Activated CD4-positive, alpha-beta memory T cell treated with anti-CD3 and anti-CD28 coated beads for 36 hours (primary cell): ENCODE measurements around the gene GLE1. TPM values are rescaled to one million over a fixed set of nuclear protein-coding genes. Genes with fewer than 3 reads are reported as not detected.

Experiments
- CTCF ChIA-PET: fragments of 350-600 bp; sonication (Branson Sonifier 250); formaldehyde crosslinking; loops from one replicate; lab custom pipeline; 2021; ENCODE audit warnings: antibody characterized with exemption, inconsistent platforms; lab: Charles Lee
- POLR2A ChIA-PET: fragments of 350-600 bp; sonication (Branson Sonifier 250); formaldehyde crosslinking; loops from one replicate; lab custom pipeline; 2021; ENCODE audit warnings: antibody characterized with exemption; lab: Charles Lee
- DNase-seq: peaks from one replicate; pipeline ENCODE4 v3.0.0-alpha.2; 2020
- H3K27ac Mint-ChIP-seq: one replicate; pipeline ENCODE4 v1.8.0; 2021; ENCODE audit warnings: mixed read lengths
- H3K27me3 Mint-ChIP-seq: one replicate; pipeline ENCODE4 v1.8.0; 2021; ENCODE audit warnings: mixed read lengths
- H3K36me3 Mint-ChIP-seq: one replicate; pipeline ENCODE4 v1.8.0; 2021; ENCODE audit warnings: mixed read lengths
- H3K4me1 Mint-ChIP-seq: one replicate; pipeline ENCODE4 v1.8.0; 2021; ENCODE audit warnings: low read depth, mixed read lengths
- H3K4me3 Mint-ChIP-seq: one replicate; pipeline ENCODE4 v1.8.0; 2021; ENCODE audit warnings: mild to moderate bottlenecking, mixed read lengths
- H3K9me3 Mint-ChIP-seq: one replicate; pipeline ENCODE4 v1.8.0; 2021; ENCODE audit warnings: mixed read lengths
- intact Hi-C: fragments of 100-400 bp; cut with micrococcal nuclease; formaldehyde crosslinking; loops from one replicate; pipeline ENCODE4 v1.15.1; 2023
- total RNA-seq, 2 experiments: library from RNA; stranded (reverse); gene quantifications; one replicate each; pipeline ENCODE4 v1.2.3, GENCODE V29; 2021

The GLE1 gene
- total RNA-seq, 2 experiments from 2014 or later = 55.6 to 57.0 TPM

DNA sequence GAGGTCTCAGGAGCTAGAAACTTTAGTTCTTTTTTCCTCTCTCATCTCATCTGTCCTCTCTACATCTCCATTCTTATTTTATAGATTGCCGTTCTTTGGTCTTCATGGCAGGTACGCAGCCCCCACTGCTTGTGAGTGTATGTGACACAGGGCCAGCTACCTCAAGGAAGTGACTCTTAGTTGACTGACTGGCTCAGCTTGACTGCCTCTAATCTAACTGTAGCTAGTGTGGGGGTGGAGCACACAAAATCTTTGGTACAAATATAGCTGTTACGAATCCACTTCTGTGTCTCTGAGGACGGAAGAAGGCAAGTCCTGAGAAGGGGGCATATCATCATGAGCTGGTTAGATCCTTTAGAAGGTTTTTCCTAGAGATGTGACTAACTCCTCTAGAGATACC is 28.1 kb downstream of the GLE1 start:
- H3K9me3 Mint-ChIP-seq = no peaks in the 10 kb centered on the region
- no peaks in the 10 kb centered on the region for H3K4me1 Mint-ChIP-seq
- POLR2A ChIA-PET = no interaction called here
- DNase-seq = no peak
- no peaks in the 10 kb centered on the region for H3K27me3 Mint-ChIP-seq
- no peak overlapping the region for H3K27ac Mint-ChIP-seq
- CTCF ChIA-PET = interaction anchor here (0.7 kb wide), 1 partner anchor 237 kb away, joined by 3 read pairs; no protein-coding TSS in a partner anchor
- peaks cover 34% of the 10 kb centered on the region for H3K36me3 Mint-ChIP-seq
- intact Hi-C loops = no loop called here
- no peak overlapping the region for H3K4me3 Mint-ChIP-seq

DNA sequence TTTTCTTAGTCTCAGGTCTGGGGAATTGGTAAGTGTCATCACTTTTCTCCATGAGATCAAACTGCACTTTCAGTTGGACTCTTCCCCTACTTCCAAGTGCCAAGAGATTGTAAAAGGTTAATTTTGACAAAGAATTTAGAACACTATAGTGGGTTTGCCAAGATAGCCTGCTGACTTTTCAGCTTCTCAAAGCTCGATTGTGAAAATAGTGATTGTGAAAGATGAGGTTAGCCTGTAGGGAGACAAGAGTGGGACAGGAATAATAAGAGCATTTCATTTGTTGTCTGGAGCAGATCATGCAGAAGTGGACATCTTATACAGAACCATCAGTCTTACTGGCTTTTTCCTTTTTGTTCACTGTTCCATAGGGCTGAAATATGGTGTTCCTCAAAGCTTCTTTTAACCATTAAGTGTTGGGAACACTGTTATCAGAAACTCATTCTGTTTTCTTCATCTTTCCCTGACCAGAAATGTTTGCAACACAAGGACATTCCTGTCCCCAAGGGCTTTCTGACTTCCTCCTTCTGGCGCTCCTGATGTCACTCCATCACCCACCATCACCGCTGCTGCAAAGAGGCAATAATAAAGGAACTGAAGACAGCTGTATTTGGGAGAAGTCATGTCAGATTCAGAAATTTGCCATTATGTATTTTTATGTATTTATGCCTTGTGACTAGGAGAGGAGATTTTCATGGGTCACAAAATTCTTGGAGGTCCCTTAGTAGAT is 36.3 kb downstream of the GLE1 start:
- no peaks in the 10 kb centered on the region for H3K27me3 Mint-ChIP-seq
- CTCF ChIA-PET = no interaction called here
- DNase-seq = no peak
- peaks cover 36% of the 10 kb centered on the region for H3K36me3 Mint-ChIP-seq
- H3K4me3 Mint-ChIP-seq = no peak overlapping the region
- no peaks in the 10 kb centered on the region for H3K9me3 Mint-ChIP-seq
- peaks cover 7% of the 10 kb centered on the region for H3K4me1 Mint-ChIP-seq
- intact Hi-C loops = no loop called here
- H3K27ac Mint-ChIP-seq = peak overlapping the region; percentile 8
- POLR2A ChIA-PET = interaction anchor here (1.6 kb wide), 1 partner anchor 9 kb away, joined by 5 read pairs; no protein-coding TSS in a partner anchor

GRCh38 chr9:128546504-128546903 is 42.0 kb downstream of the GLE1 start:
- Mint-ChIP-seq H3K4me1 (peaks cover 29% of the 10 kb centered on the region), H3K4me3 (no peak overlapping the region), H3K9me3 (no peaks in the 10 kb centered on the region), H3K27me3 (no peaks in the 10 kb centered on the region), H3K27ac (no peak overlapping the region), H3K36me3 (peaks cover 9% of the 10 kb centered on the region)
- no peak for DNase-seq
- CTCF ChIA-PET = no interaction called here
- POLR2A ChIA-PET = interaction anchor here (0.6 to 1.1 kb wide), 2 partner anchors 22 to 268 kb away, joined by 3 read pairs; no protein-coding TSS in a partner anchor
- intact Hi-C loops = no loop called here

DNA sequence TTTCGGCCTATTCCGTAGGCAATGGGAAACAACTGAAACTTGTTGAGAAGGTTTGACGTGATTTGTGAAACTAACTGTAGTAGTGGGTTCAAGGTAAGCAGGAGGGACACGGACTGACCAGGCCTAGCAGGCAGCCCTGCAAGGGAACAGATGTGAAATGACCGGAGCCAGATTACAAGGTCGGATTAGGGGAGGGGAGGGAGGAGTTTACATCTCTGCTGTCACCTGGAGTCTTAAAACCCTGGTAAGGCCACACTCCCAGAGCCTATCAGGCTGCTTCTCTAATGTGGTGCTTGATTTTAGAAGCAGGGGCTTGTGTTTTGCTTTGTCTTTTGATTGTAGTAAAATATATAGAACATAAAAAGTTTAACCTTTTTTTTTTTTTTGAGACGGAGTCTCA is 44.4 kb downstream of the GLE1 start:
- DNase-seq = no peak
- CTCF ChIA-PET = no interaction called here
- POLR2A ChIA-PET = no interaction called here
- no peak overlapping the region for H3K27ac Mint-ChIP-seq
- peaks cover 2% of the 10 kb centered on the region for H3K36me3 Mint-ChIP-seq
- H3K27me3 Mint-ChIP-seq = no peaks in the 10 kb centered on the region
- intact Hi-C loops = no loop called here
- peaks cover 34% of the 10 kb centered on the region for H3K4me1 Mint-ChIP-seq
- no peaks in the 10 kb centered on the region for H3K9me3 Mint-ChIP-seq
- H3K4me3 Mint-ChIP-seq = no peak overlapping the region

GRCh38 chr9:128550226-128550625 is 45.7 kb downstream of the GLE1 start:
- CTCF ChIA-PET = interaction anchor here (1.1 to 2.5 kb wide), 6 partner anchors 9 to 480 kb away, joined by 3 to 12 read pairs (median 4); partner anchors contain the start of genes CERCAM and ENDOG
- POLR2A ChIA-PET = interaction anchor here (0.6 to 1.9 kb wide), 8 partner anchors 8 to 486 kb away, joined by 3 to 7 read pairs (median 4); partner anchors contain the start of gene MIGA2

GRCh38 chr9:128550770-128551656 is 46.5 kb downstream of the GLE1 start:
- POLR2A ChIA-PET = interaction anchor here (0.6 to 2.6 kb wide), 9 partner anchors 8 to 480 kb away, joined by 3 to 8 read pairs (median 4); partner anchors contain the start of gene GLE1
- peak; percentile 19 for DNase-seq
- Mint-ChIP-seq H3K9me3 (no peaks in the 10 kb centered on the region), H3K27me3 (no peaks in the 10 kb centered on the region), H3K36me3 (peaks cover 2% of the 10 kb centered on the region), H3K4me3 (peak overlapping the region; percentile 96), H3K27ac (peak overlapping the region; percentile 95), H3K4me1 (peaks cover 32% of the 10 kb centered on the region)
- intact Hi-C loops = loop anchor here (2.0 to 5.0 kb wide), 2 partner anchors 331 to 398 kb away; partner anchors contain the start of genes KYAT1 and LRRC8A
- CTCF ChIA-PET = interaction anchor here (1.0 to 2.5 kb wide), 8 partner anchors 9 to 479 kb away, joined by 3 to 12 read pairs (median 4); partner anchors contain the start of genes CERCAM and ENDOG

More at GRCh38 chr9:128550226-128550625, 45.7 kb downstream of the GLE1 start:
- intact Hi-C loops = loop anchor here (2.0 to 5.0 kb wide), 2 partner anchors 332 to 399 kb away; partner anchors contain the start of genes KYAT1 and LRRC8A
- Mint-ChIP-seq H3K36me3 (peaks cover 2% of the 10 kb centered on the region), H3K27me3 (no peaks in the 10 kb centered on the region), H3K27ac (peak overlapping the region; percentile 95), H3K4me3 (peak overlapping the region; percentile 53), H3K4me1 (peaks cover 34% of the 10 kb centered on the region), H3K9me3 (no peaks in the 10 kb centered on the region)
- DNase-seq = peak; percentile 76

- Mint-ChIP-seq H3K9me3 (no peaks in the 10 kb centered on the region), H3K27ac (peak overlapping the region; percentile 95), H3K27me3 (no peaks in the 10 kb centered on the region), H3K36me3 (peaks cover 2% of the 10 kb centered on the region), H3K4me3 (peak overlapping the region; percentile 96), H3K4me1 (peaks cover 32% of the 10 kb centered on the region)
- POLR2A ChIA-PET = interaction anchor here (0.8 to 2.6 kb wide), 8 partner anchors 8 to 278 kb away, joined by 3 to 8 read pairs (median 4); partner anchors contain the start of genes GLE1, GOLGA2, SPOUT1 and SWI5
- intact Hi-C loops = loop anchor here (1.0 to 5.0 kb wide), 7 partner anchors 35 to 477 kb away; partner anchors contain the start of genes GLE1, KYAT1, LRRC8A and ODF2
- no peak for DNase-seq
- CTCF ChIA-PET = interaction anchor here (1.0 to 2.5 kb wide), 4 partner anchors 11 to 266 kb away, joined by 3 to 10 read pairs (median 4); partner anchors contain the start of gene ENDOG
Measured at GRCh38 chr9:128551657-128552152, 47.2 kb downstream of the GLE1 start.

GRCh38 chr9:128552153-128552743 is 47.7 kb downstream of the GLE1 start, which contains the start of gene SPTAN1:
Gene SPTAN1, plus strand, starts transcription at chr9:128552587. Its CDS starts 14,154 bp downstream, at chr9:128566741.
- Mint-ChIP-seq H3K36me3 (peaks cover 2% of the 10 kb centered on the region), H3K4me3 (peak within 1 kb of the TSS; percentile 96)
- POLR2A ChIA-PET = interaction anchor here (0.6 to 2.6 kb wide), 16 partner anchors 9 to 329 kb away, joined by 3 to 8 read pairs (median 4); partner anchors contain the start of genes CERCAM, GLE1, GOLGA2 and KYAT1

GRCh38 chr9:128552744-128553440 is 48.4 kb downstream of the GLE1 start:
- H3K36me3 Mint-ChIP-seq = peaks cover 2% of the 10 kb centered on the region
- no peaks in the 10 kb centered on the region for H3K27me3 Mint-ChIP-seq
- intact Hi-C loops = loop anchor here (1.0 to 5.0 kb wide), 6 partner anchors 34 to 476 kb away; partner anchors contain the start of genes GLE1, KYAT1, LRRC8A and ODF2
- no peak overlapping the region for H3K4me3 Mint-ChIP-seq
- H3K4me1 Mint-ChIP-seq = peaks cover 34% of the 10 kb centered on the region
- ChIA-PET CTCF (interaction anchor here (0.7 kb wide), 1 partner anchor 334 kb away, joined by 3 read pairs; no protein-coding TSS in a partner anchor), POLR2A (interaction anchor here (0.6 to 2.6 kb wide), 14 partner anchors 9 to 328 kb away, joined by 3 to 8 read pairs (median 4); partner anchors contain the start of genes CERCAM, GLE1, GOLGA2 and KYAT1)
- no peak overlapping the region for H3K27ac Mint-ChIP-seq
- peak; percentile 68 for DNase-seq
- no peaks in the 10 kb centered on the region for H3K9me3 Mint-ChIP-seq

More at GRCh38 chr9:128552153-128552743, 47.7 kb downstream of the GLE1 start, which contains the start of gene SPTAN1:
- Mint-ChIP-seq H3K4me1 (peaks cover 32% of the 10 kb centered on the region), H3K27me3 (no peaks in the 10 kb centered on the region), H3K27ac (peak within 1 kb of the TSS; percentile 95), H3K9me3 (no peaks in the 10 kb centered on the region)
- peak; percentile 97 for DNase-seq
- CTCF ChIA-PET = interaction anchor here (1.0 to 2.5 kb wide), 3 partner anchors 11 to 266 kb away, joined by 4 to 10 read pairs (median 4); partner anchors contain the start of gene ENDOG
- intact Hi-C loops = loop anchor here (1.0 to 5.0 kb wide), 6 partner anchors 35 to 477 kb away; partner anchors contain the start of genes GLE1, KYAT1, LRRC8A and ODF2

GRCh38 chr9:128553728-128554127 is 49.2 kb downstream of the GLE1 start:
- Mint-ChIP-seq H3K4me3 (no peak overlapping the region), H3K4me1 (peaks cover 38% of the 10 kb centered on the region), H3K9me3 (no peaks in the 10 kb centered on the region), H3K27me3 (no peaks in the 10 kb centered on the region), H3K27ac (no peak overlapping the region), H3K36me3 (peaks cover 2% of the 10 kb centered on the region)
- ChIA-PET POLR2A (interaction anchor here (1.8 to 2.6 kb wide), 5 partner anchors 10 to 328 kb away, joined by 4 to 8 read pairs (median 6); partner anchors contain the start of genes GLE1 and KYAT1), CTCF (interaction anchor here (0.6 to 0.7 kb wide), 2 partner anchors 333 to 341 kb away, joined by 3 to 4 read pairs; no protein-coding TSS in a partner anchor)
- DNase-seq = no peak
- intact Hi-C loops = loop anchor here (2.0 to 5.0 kb wide), 3 partner anchors 33 to 475 kb away; partner anchors contain the start of genes KYAT1, LRRC8A and SH3GLB2
